ENCODE results near the gene NFIX. TPM values are rescaled to one million over a fixed set of nuclear protein-coding genes. Genes with fewer than 3 reads are reported as not detected.

Gene NFIX
- total RNA-seq, 2 donors from 2014 or later, result 70.9 to 73.8 TPM

GRCh38 chr19:13135068-13136062 lies 140.1 kb downstream of the NFIX start:
- Histone ChIP-seq H3K4me3 (no peak overlapping the region), H3K36me3 (no peaks in the 10 kb centered on the region), H3K4me1 (no peaks in the 10 kb centered on the region), H3K27ac (no peak overlapping the region), H3K9ac (ENCODE audit: low read depth in 2 of 2, low read length in 2 of 2) (no peak overlapping the region), H3K27me3 (no peaks in the 10 kb centered on the region), H3K9me3 (no peaks in the 10 kb centered on the region)
- no peak for DNase-seq
- no peak for TF ChIP-seq CTCF (IDR thresholded peaks at IDR 0.05)
- intact Hi-C loops (cut with DNase I), result no loop called here

- intact Hi-C loops (cut with DNase I), result no loop called here
- Histone ChIP-seq H3K9ac (ENCODE audit: low read depth in 2 of 2, low read length in 2 of 2) (no peak overlapping the region), H3K4me1 (no peaks in the 10 kb centered on the region), H3K27ac (no peak overlapping the region), H3K4me3 (no peak overlapping the region), H3K27me3 (no peaks in the 10 kb centered on the region), H3K36me3 (no peaks in the 10 kb centered on the region), H3K9me3 (no peaks in the 10 kb centered on the region)
- TF ChIP-seq CTCF (IDR thresholded peaks at IDR 0.05), result no peak
- DNase-seq, result no peak
Observed at GRCh38 chr19:13137290-13137794, 142.1 kb downstream of the NFIX start.

- no peak for DNase-seq
- Histone ChIP-seq H3K4me1 (no peaks in the 10 kb centered on the region), H3K9me3 (no peaks in the 10 kb centered on the region), H3K9ac (ENCODE audit: low read depth in 2 of 2, low read length in 2 of 2) (no peak overlapping the region), H3K36me3 (no peaks in the 10 kb centered on the region), H3K27ac (no peak overlapping the region), H3K4me3 (no peak overlapping the region), H3K27me3 (no peaks in the 10 kb centered on the region)
- intact Hi-C loops (cut with DNase I), result no loop called here
- TF ChIP-seq CTCF (IDR thresholded peaks at IDR 0.05), result no peak
Observed at GRCh38 chr19:13138171-13138915, 143.1 kb downstream of the NFIX start.

GRCh38 chr19:13138916-13139198 lies 143.6 kb downstream of the NFIX start:
- no peak overlapping the region for H3K9ac ChIP-seq (ENCODE audit: low read depth in 2 of 2, low read length in 2 of 2)
- intact Hi-C loops (cut with DNase I), result no loop called here
- no peak for TF ChIP-seq CTCF (IDR thresholded peaks at IDR 0.05)

GRCh38 chr19:13139633-13140311 lies 144.5 kb downstream of the NFIX start:
- H3K36me3 ChIP-seq, result peaks cover 4% of the 10 kb centered on the region
- H3K4me3 ChIP-seq, result no peak overlapping the region
- H3K27me3 ChIP-seq, result no peaks in the 10 kb centered on the region
- TF ChIP-seq CTCF (IDR thresholded peaks at IDR 0.05), result no peak
- no peaks in the 10 kb centered on the region for H3K9me3 ChIP-seq
- no peaks in the 10 kb centered on the region for H3K4me1 ChIP-seq
- DNase-seq, result no peak
- H3K9ac ChIP-seq (ENCODE audit: low read depth in 2 of 2, low read length in 2 of 2), result no peak overlapping the region
- H3K27ac ChIP-seq, result no peak overlapping the region
- intact Hi-C loops (cut with DNase I), result no loop called here

More at GRCh38 chr19:13138916-13139198, 143.6 kb downstream of the NFIX start:
- Histone ChIP-seq H3K4me3 (no peak overlapping the region), H3K9me3 (no peaks in the 10 kb centered on the region), H3K4me1 (no peaks in the 10 kb centered on the region), H3K27ac (no peak overlapping the region), H3K27me3 (no peaks in the 10 kb centered on the region), H3K36me3 (no peaks in the 10 kb centered on the region)
- no peak for DNase-seq

Measured in colonic mucosa (tissue), 4 donors.